Loucy (cell line): ENCODE data around the gene VRK2.

Experiments used
- H2AFZ ChIP-seq: fragments of 200-600 bp; sonication (generic); 2 replicates; pipeline ENCODE4 v1.6.0; 2016; ENCODE audit warnings: antibody characterized with exemption, mild to moderate bottlenecking, low read length, moderate library complexity
- H3F3A ChIP-seq: fragments of 200-600 bp; 2 replicates; pipeline ENCODE4 v1.6.0; 2016; ENCODE audit warnings: antibody characterized with exemption, low read depth, mild to moderate bottlenecking
- H3K27me3 ChIP-seq: fragments of 200-600 bp; sonication (generic); 2 replicates; pipeline ENCODE4 v1.6.1; 2014; ENCODE audit warnings: low read length, mild to moderate bottlenecking; ENCODE audit not compliant: insufficient read depth, poor library complexity, severe bottlenecking
- H3K36me3 ChIP-seq: fragments of 200-600 bp; sonication (generic); 2 replicates; pipeline ENCODE4 v1.6.1; 2016; ENCODE audit warnings: low read length; ENCODE audit not compliant: insufficient read depth
- H3K4me1 ChIP-seq: fragments of 200-600 bp; sonication (generic); 2 replicates; pipeline ENCODE4 v1.5.1; 2014; ENCODE audit warnings: low read length, mild to moderate bottlenecking; ENCODE audit not compliant: insufficient read depth, poor library complexity, severe bottlenecking
- H3K4me2 ChIP-seq: fragments of 200-600 bp; sonication (generic); 2 replicates; pipeline ENCODE4 v1.6.0; 2014; ENCODE audit warnings: antibody characterized with exemption, low read length, low read depth, mild to moderate bottlenecking; ENCODE audit not compliant: poor library complexity, severe bottlenecking
- H3K4me3 ChIP-seq: fragments of 200-600 bp; sonication (generic); 2 replicates; pipeline ENCODE4 v1.5.1; 2014; ENCODE audit warnings: low read length, mild to moderate bottlenecking, mixed read lengths; ENCODE audit not compliant: poor library complexity, severe bottlenecking
- H3K79me2 ChIP-seq: fragments of 200-600 bp; sonication (generic); 2 replicates; pipeline ENCODE4 v1.6.1; 2014; ENCODE audit warnings: low read length; ENCODE audit not compliant: insufficient read depth
- H3K9ac ChIP-seq: fragments of 200-600 bp; sonication (generic); 2 replicates; pipeline ENCODE4 v1.6.0; 2014; ENCODE audit warnings: mild to moderate bottlenecking, low read depth, low read length, moderate library complexity; ENCODE audit not compliant: poor library complexity, severe bottlenecking
- H3K9me2 ChIP-seq: fragments of 200-600 bp; sonication (generic); replicated peaks from 2 replicates; pipeline ENCODE4 v1.6.1; 2016; ENCODE audit warnings: low read depth, low read length, mixed read lengths
- H3K9me3 ChIP-seq: fragments of 200-600 bp; sonication (generic); 2 replicates; pipeline ENCODE4 v1.6.1; 2014; ENCODE audit warnings: mild to moderate bottlenecking, antibody characterized with exemption, low read length, low read depth; ENCODE audit not compliant: insufficient read depth
- H4K20me1 ChIP-seq: fragments of 200-600 bp; sonication (generic); 2 replicates; pipeline ENCODE4 v1.6.0; 2014; ENCODE audit warnings: antibody characterized with exemption, low read length, mild to moderate bottlenecking; ENCODE audit not compliant: insufficient read depth, poor library complexity, severe bottlenecking
- CTCF ChIP-seq: fragments of 200-600 bp; sonication (generic); conservative IDR thresholded peaks from 2 replicates; pipeline ENCODE4 v1.5.1; 2014; ENCODE audit warnings: mild to moderate bottlenecking, antibody characterized with exemption, low read length
- EZH2phosphoT487 ChIP-seq: fragments of 200-600 bp; IDR thresholded peaks from 2 replicates; pipeline ENCODE4 v1.6.1; 2018; ENCODE audit warnings: antibody characterized with exemption, mild to moderate bottlenecking, moderate library complexity, borderline replicate concordance

The VRK2 gene

GRCh38 chr2:58046585-58047372 lies at the start of gene VRK2:
TSS of gene VRK2 (plus strand) at chr2:58046806. CDS start at chr2:58048832, 2,026 bp downstream.
- no peaks in the 10 kb centered on the region for H3K27me3 ChIP-seq
- peaks cover 56% of the 10 kb centered on the region for H3K4me1 ChIP-seq
- 0 out of 2 replicates have a peak, but pooled peaks cover 6% of the 10 kb centered on the region for H3F3A ChIP-seq
- H3K9ac ChIP-seq = peak within 1 kb of the TSS; percentile 88
- H3K79me2 ChIP-seq = peaks cover 35% of the 10 kb centered on the region
- TF ChIP-seq CTCF = no peak
- TF ChIP-seq EZH2phosphoT487 = no peak
- no peaks in the 10 kb centered on the region for H3K9me3 ChIP-seq
- peak within 1 kb of the TSS; percentile 80 for H3K4me2 ChIP-seq
- H4K20me1 ChIP-seq = no peaks in the 10 kb centered on the region
- H3K36me3 ChIP-seq = no peaks in the 10 kb centered on the region
- peak within 1 kb of the TSS; percentile 90 for H2AFZ ChIP-seq
- H3K4me3 ChIP-seq = peak within 1 kb of the TSS; percentile 82
- H3K9me2 ChIP-seq = no peaks in the 10 kb centered on the region

GRCh38 chr2:58006256-58006951 lies 40.2 kb upstream of the VRK2 start:
- Histone ChIP-seq H3K9me3 (no peaks in the 10 kb centered on the region), H3K4me2 (no peak overlapping the region), H3K4me1 (no peaks in the 10 kb centered on the region), H3F3A (no peaks in the 10 kb centered on the region), H3K4me3 (no peak overlapping the region), H3K9me2 (no peaks in the 10 kb centered on the region), H4K20me1 (no peaks in the 10 kb centered on the region), H3K36me3 (no peaks in the 10 kb centered on the region), H3K9ac (no peak overlapping the region), H2AFZ (no peak overlapping the region), H3K79me2 (no peaks in the 10 kb centered on the region), H3K27me3 (no peaks in the 10 kb centered on the region)
- TF ChIP-seq CTCF (no peak), EZH2phosphoT487 (no peak)

- H4K20me1 ChIP-seq = no peaks in the 10 kb centered on the region
- H3K4me3 ChIP-seq = no peak overlapping the region
- H3K9me2 ChIP-seq = no peaks in the 10 kb centered on the region
- H3K4me2 ChIP-seq = no peak overlapping the region
- H3K9ac ChIP-seq = no peak overlapping the region
- no peaks in the 10 kb centered on the region for H3K4me1 ChIP-seq
- TF ChIP-seq CTCF = no peak
- H3F3A ChIP-seq = no peaks in the 10 kb centered on the region
- no peaks in the 10 kb centered on the region for H3K79me2 ChIP-seq
- H3K36me3 ChIP-seq = no peaks in the 10 kb centered on the region
- no peaks in the 10 kb centered on the region for H3K27me3 ChIP-seq
- H3K9me3 ChIP-seq = no peaks in the 10 kb centered on the region
- H2AFZ ChIP-seq = no peak overlapping the region
Measured at GRCh38 chr2:58006952-58007284, 39.7 kb upstream of the VRK2 start.
